GM18526 (cell line): ENCODE measurements around the gene ZNF33B.

Experiments used
- POLR2A ChIP-seq: IDR thresholded peaks from 3 replicates; pipeline ENCODE4 v1.6.1; 2011; ENCODE audit not compliant: insufficient read length; ENCODE audit errors: extremely low read depth

Gene ZNF33B

GRCh38 chr10:42552188-42553063, 85.9 kb downstream of the ZNF33B start:
- peak; percentile 48 for TF ChIP-seq POLR2A

GRCh38 chr10:42551582-42552187, 86.7 kb downstream of the ZNF33B start:
- TF ChIP-seq POLR2A, result no peak

GRCh38 chr10:42549851-42550250, 88.5 kb downstream of the ZNF33B start:
- no peak for TF ChIP-seq POLR2A

- TF ChIP-seq POLR2A, result no peak
Measured at GRCh38 chr10:42548254-42548653, 90.1 kb downstream of the ZNF33B start.

DNA sequence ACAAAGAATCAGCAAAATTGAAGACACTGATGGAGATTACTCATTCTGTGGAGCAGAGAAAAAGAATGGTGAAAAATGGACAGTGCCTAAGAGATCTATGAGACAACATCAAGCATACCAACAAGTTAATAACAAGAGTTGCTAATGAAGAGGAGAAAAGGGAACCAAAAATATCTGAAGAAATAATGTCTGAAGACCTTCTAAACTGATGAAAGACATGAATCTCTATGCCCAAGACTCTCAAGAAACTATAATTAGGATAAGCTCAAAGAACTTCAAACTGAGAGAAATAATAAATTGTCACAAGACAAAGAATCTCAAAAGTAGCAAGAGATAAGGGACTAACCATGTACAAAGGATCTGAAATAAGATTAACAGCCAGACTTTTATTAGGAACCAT, 93.4 kb downstream of the ZNF33B start:
- TF ChIP-seq POLR2A, result no peak

GRCh38 chr10:42543840-42544372, 94.5 kb downstream of the ZNF33B start:
- no peak for TF ChIP-seq POLR2A
